Naive thymus-derived CD8-positive, alpha-beta T cell (primary cell): ENCODE measurements around the gene WDR82. TPM values are rescaled to one million over a fixed set of nuclear protein-coding genes. Genes with fewer than 3 reads are reported as not detected.

ENCODE experiments used
- ATAC-seq, 2 donors: fragments of 150-1000 bp; cut with Tn5 transposase in 1 of 2; sonication (Bioruptor Pico), chemical (Tn5 transposase) in 1 of 2; 1 replicate in 1 of 2; 2 replicates in 1 of 2; pipeline ENCODE4 v1.10.0; 2021; ENCODE audit warnings: mild to moderate bottlenecking in 2 of 2, moderate library complexity in 2 of 2
- POLR2A ChIA-PET: fragments of 350-600 bp; sonication (Branson Sonifier 250); formaldehyde crosslinking; loops from one replicate; lab custom pipeline; 2021; ENCODE audit warnings: antibody characterized with exemption; lab: Charles Lee
- DNase-seq, 10 donors: peaks; one replicate each; pipeline versions ENCODE4 v3.0.0 to v3.0.0-alpha.2; 2020 to 2022
- H3K27ac Mint-ChIP-seq, 10 donors: one replicate each; pipeline ENCODE4 v1.8.0; 2020 to 2022; ENCODE audit warnings: mild to moderate bottlenecking in 10 of 10, mixed read lengths in 10 of 10, moderate library complexity in 4 of 10, inconsistent platforms in 1 of 10
- H3K27me3 Mint-ChIP-seq, 5 donors: one replicate each; pipeline ENCODE4 v1.8.0; 2021 to 2022; ENCODE audit warnings: mixed read lengths in 5 of 5
- H3K36me3 Mint-ChIP-seq, 3 donors: one replicate each; pipeline ENCODE4 v1.8.0; 2020 to 2022; ENCODE audit warnings: mixed read lengths in 3 of 3, mild to moderate bottlenecking in 2 of 3, inconsistent platforms in 1 of 3
- H3K4me1 Mint-ChIP-seq, 4 donors: one replicate each; pipeline ENCODE4 v1.8.0; 2021 to 2022; ENCODE audit warnings: mixed read lengths in 4 of 4
- H3K4me3 Mint-ChIP-seq, 10 donors: one replicate each; pipeline ENCODE4 v1.8.0; 2020 to 2022; ENCODE audit warnings: mild to moderate bottlenecking in 10 of 10, mixed read lengths in 10 of 10, moderate library complexity in 6 of 10, inconsistent platforms in 1 of 10
- H3K9me3 Mint-ChIP-seq, 9 donors: one replicate each; pipeline ENCODE4 v1.8.0; 2020 to 2022; ENCODE audit warnings: mixed read lengths in 9 of 9, mild to moderate bottlenecking in 3 of 9, inconsistent platforms in 1 of 9, moderate library complexity in 1 of 9
- polyA plus RNA-seq, 3 donors: library from polyadenylated mRNA; unstranded; fragments of 300-500 nt; fragmentation: Illumina TruSeq; gene quantifications; one replicate each; pipeline ENCODE4 v1.2.3, GENCODE V29; 2021
- total RNA-seq, 8 experiments: library from RNA in 2 of 8; stranded (reverse) in 2 of 8; gene quantifications; one replicate each; pipeline ENCODE4 v1.2.3 and lab custom pipeline; 2021 to 2026

WDR82 gene
- total and polyA plus RNA-seq, 5 experiments from 2014 or later: 136 to 191 (median 172) TPM

GRCh38 chr3:52240886-52241370 is 37.5 kb downstream of the WDR82 start:
- H3K4me1 Mint-ChIP-seq: peaks cover 30 to 82% (median 76%) of the 10 kb centered on the region in 4 donors
- POLR2A ChIA-PET: interaction anchor here (1.0 to 58.8 kb wide), 6 partner anchors 4 to 295 kb away, joined by 3 to 1841 read pairs (median 728); partner anchors contain the start of genes ACY1, GLYCTK, PPM1M and TLR9
- no peaks in the 10 kb centered on the region for H3K27me3 Mint-ChIP-seq
- peaks cover 0 to 6% (median 0%) of the 10 kb centered on the region in 3 donors for H3K36me3 Mint-ChIP-seq
- peak overlapping the region; percentile 54 to 99 (median 96) for H3K4me3 Mint-ChIP-seq
- no peak for DNase-seq
- H3K27ac Mint-ChIP-seq: peak overlapping the region; percentile 93 to 98 (median 95)
- H3K9me3 Mint-ChIP-seq: no peaks in the 10 kb centered on the region
- no peak for ATAC-seq

GRCh38 chr3:52240059-52240885 is 38.2 kb downstream of the WDR82 start:
- peak overlapping the region; percentile 93 to 98 (median 95) for H3K27ac Mint-ChIP-seq
- H3K36me3 Mint-ChIP-seq: peaks cover 0 to 6% (median 0%) of the 10 kb centered on the region in 3 donors
- peak in 5 of 10 donors; percentile 28 to 75 (median 45) for DNase-seq
- peaks cover 34 to 87% (median 82%) of the 10 kb centered on the region in 4 donors for H3K4me1 Mint-ChIP-seq
- H3K27me3 Mint-ChIP-seq: no peaks in the 10 kb centered on the region
- peak overlapping the region; percentile 88 to 99 (median 96) for H3K4me3 Mint-ChIP-seq
- POLR2A ChIA-PET: interaction anchor here (1.0 to 58.8 kb wide), 6 partner anchors 3 to 296 kb away, joined by 3 to 1841 read pairs (median 728); partner anchors contain the start of genes ACY1, GLYCTK, PPM1M and TLR9
- peak in 1 of 2 donors; percentile 13 for ATAC-seq
- no peaks in the 10 kb centered on the region for H3K9me3 Mint-ChIP-seq

- peak; percentile 79 to 83 for ATAC-seq
- Mint-ChIP-seq H3K4me1 (peaks cover 33 to 89% (median 84%) of the 10 kb centered on the region in 4 donors), H3K4me3 (peak within 1 kb of the TSS; percentile 88 to 99 (median 96)), H3K27me3 (no peaks in the 10 kb centered on the region), H3K9me3 (no peaks in the 10 kb centered on the region), H3K27ac (peak within 1 kb of the TSS; percentile 93 to 98 (median 95)), H3K36me3 (peaks cover 0 to 16% (median 0%) of the 10 kb centered on the region in 3 donors)
- POLR2A ChIA-PET: interaction anchor here (0.6 to 58.8 kb wide), 10 partner anchors 2 to 206 kb away, joined by 3 to 1841 read pairs (median 3); partner anchors contain the start of genes DUSP7, GLYCTK, PPM1M and TLR9
- DNase-seq: peak; percentile 81 to 95 (median 92)
Measured at GRCh38 chr3:52238761-52239701, 39.4 kb downstream of the WDR82 start, which contains the start of gene TWF2. Gene TWF2, minus strand, starts transcription at chr3:52239158. Its CDS starts 142 bp downstream, at chr3:52239016.

- Mint-ChIP-seq H3K36me3 (peaks cover 0 to 22% (median 0%) of the 10 kb centered on the region in 3 donors), H3K9me3 (no peaks in the 10 kb centered on the region), H3K4me1 (peaks cover 35 to 84% (median 83%) of the 10 kb centered on the region in 4 donors), H3K4me3 (peak overlapping the region; percentile 88 to 99 (median 96)), H3K27ac (peak overlapping the region; percentile 66 to 97 (median 94)), H3K27me3 (no peaks in the 10 kb centered on the region)
- ATAC-seq: no peak
- DNase-seq: no peak
- POLR2A ChIA-PET: interaction anchor here (0.6 to 58.8 kb wide), 11 partner anchors 1 to 207 kb away, joined by 3 to 1841 read pairs (median 3); partner anchors contain the start of genes DUSP7, GLYCTK, PPM1M and TLR9
Measured at GRCh38 chr3:52238193-52238760, 40.2 kb downstream of the WDR82 start.

- peak overlapping the region in 9 of 10 donors; percentile 29 to 97 (median 94) for H3K27ac Mint-ChIP-seq
- no peak for ATAC-seq
- no peaks in the 10 kb centered on the region for H3K9me3 Mint-ChIP-seq
- no peak for DNase-seq
- peak overlapping the region; percentile 88 to 99 (median 96) for H3K4me3 Mint-ChIP-seq
- peaks cover 35 to 85% (median 84%) of the 10 kb centered on the region in 4 donors for H3K4me1 Mint-ChIP-seq
- peaks cover 0 to 25% (median 0%) of the 10 kb centered on the region in 3 donors for H3K36me3 Mint-ChIP-seq
- H3K27me3 Mint-ChIP-seq: no peaks in the 10 kb centered on the region
- POLR2A ChIA-PET: interaction anchor here (1.1 to 58.8 kb wide), 6 partner anchors 0 to 217 kb away, joined by 3 to 1841 read pairs (median 728); partner anchors contain the start of genes GLYCTK, PPM1M, TLR9 and TNNC1
Measured at GRCh38 chr3:52237657-52238172, 40.7 kb downstream of the WDR82 start.

- DNase-seq (peak in 1 of 10 donors; percentile 54), ATAC-seq (no peak)
- Mint-ChIP-seq H3K36me3 (peaks cover 0 to 29% (median 0%) of the 10 kb centered on the region in 3 donors), H3K9me3 (no peaks in the 10 kb centered on the region), H3K4me1 (peaks cover 36 to 89% (median 88%) of the 10 kb centered on the region in 4 donors), H3K4me3 (peak overlapping the region; percentile 70 to 99 (median 96)), H3K27me3 (no peaks in the 10 kb centered on the region), H3K27ac (peak overlapping the region in 9 of 10 donors; percentile 35 to 88 (median 67))
- POLR2A ChIA-PET: interaction anchor here (1.1 to 58.8 kb wide), 5 partner anchors 0 to 217 kb away, joined by 3 to 1841 read pairs (median 1452); partner anchors contain the start of genes GLYCTK, PPM1M, TLR9 and TNNC1
Measured at GRCh38 chr3:52237006-52237656, 41.3 kb downstream of the WDR82 start.

- ATAC-seq: no peak
- Mint-ChIP-seq H3K4me1 (peaks cover 34 to 88% (median 87%) of the 10 kb centered on the region in 4 donors), H3K27ac (peak overlapping the region; percentile 33 to 88 (median 77)), H3K27me3 (no peaks in the 10 kb centered on the region), H3K9me3 (no peaks in the 10 kb centered on the region), H3K36me3 (peaks cover 0 to 33% (median 3%) of the 10 kb centered on the region in 3 donors), H3K4me3 (peak overlapping the region; percentile 42 to 99 (median 92))
- POLR2A ChIA-PET: interaction anchor here (1.1 to 58.8 kb wide), 5 partner anchors 1 to 218 kb away, joined by 3 to 1841 read pairs (median 1452); partner anchors contain the start of genes GLYCTK, PPM1M, TLR9 and TNNC1
- peak in 1 of 10 donors; percentile 57 for DNase-seq
Measured at GRCh38 chr3:52236424-52236886, 42.0 kb downstream of the WDR82 start.

GRCh38 chr3:52234516-52235447 is 43.7 kb downstream of the WDR82 start:
- peak overlapping the region in 9 of 10 donors; percentile 12 to 99 (median 39) for H3K4me3 Mint-ChIP-seq
- peak overlapping the region; percentile 74 to 93 (median 86) for H3K27ac Mint-ChIP-seq
- H3K36me3 Mint-ChIP-seq: peaks cover 0 to 46% (median 3%) of the 10 kb centered on the region in 3 donors
- no peaks in the 10 kb centered on the region for H3K9me3 Mint-ChIP-seq
- DNase-seq: peak in 1 of 10 donors; percentile 21
- POLR2A ChIA-PET: interaction anchor here (1.2 to 58.8 kb wide), 4 partner anchors 2 to 81 kb away, joined by 3 to 1841 read pairs (median 1452); partner anchors contain the start of genes GLYCTK, POC1A, PPM1M and TLR9
- H3K4me1 Mint-ChIP-seq: peaks cover 32 to 81% (median 75%) of the 10 kb centered on the region in 4 donors
- ATAC-seq: no peak
- H3K27me3 Mint-ChIP-seq: no peaks in the 10 kb centered on the region

GRCh38 chr3:52233968-52234367 is 44.5 kb downstream of the WDR82 start:
- DNase-seq: peak in 1 of 10 donors; percentile 23
- Mint-ChIP-seq H3K4me3 (peak overlapping the region in 6 of 10 donors; percentile 12 to 74 (median 47)), H3K27ac (peak overlapping the region; percentile 73 to 93 (median 86)), H3K9me3 (no peaks in the 10 kb centered on the region), H3K27me3 (no peaks in the 10 kb centered on the region), H3K4me1 (peaks cover 31 to 79% (median 68%) of the 10 kb centered on the region in 4 donors), H3K36me3 (peaks cover 0 to 52% (median 3%) of the 10 kb centered on the region in 3 donors)
- ATAC-seq: no peak
- POLR2A ChIA-PET: interaction anchor here (1.2 to 58.8 kb wide), 4 partner anchors 3 to 80 kb away, joined by 3 to 1841 read pairs (median 1452); partner anchors contain the start of genes GLYCTK, POC1A, PPM1M and TLR9
